8988T (cell line): ENCODE results near the gene NRN1.

Experiments used
- DNase-seq: peaks from one replicate; pipeline ENCODE4 v3.0.0; 2011

Gene NRN1

GRCh38 chr6:6002005-6002847, 4.5 kb downstream of the NRN1 start:
- DNase-seq, result no peak

DNA sequence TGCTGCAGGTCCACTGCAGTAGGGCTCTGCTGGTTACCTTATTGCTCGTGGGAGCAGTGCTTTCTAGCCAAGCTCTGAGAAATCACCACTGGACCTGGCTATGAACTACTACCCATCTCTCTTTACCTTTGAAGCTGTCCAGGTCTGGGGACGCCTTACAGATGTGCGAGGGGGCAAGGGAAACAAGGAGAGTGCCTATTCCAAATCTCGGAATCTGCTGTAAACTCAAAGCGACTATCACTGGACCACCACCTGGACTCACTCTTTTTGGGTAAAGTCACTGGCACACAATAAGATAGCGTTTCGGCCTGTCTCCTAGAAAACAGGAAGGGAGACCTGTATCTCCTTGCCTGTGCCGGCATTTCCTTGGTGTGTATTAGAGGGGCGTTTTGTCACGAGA, 5.3 kb downstream of the NRN1 start:
- no peak for DNase-seq

DNA sequence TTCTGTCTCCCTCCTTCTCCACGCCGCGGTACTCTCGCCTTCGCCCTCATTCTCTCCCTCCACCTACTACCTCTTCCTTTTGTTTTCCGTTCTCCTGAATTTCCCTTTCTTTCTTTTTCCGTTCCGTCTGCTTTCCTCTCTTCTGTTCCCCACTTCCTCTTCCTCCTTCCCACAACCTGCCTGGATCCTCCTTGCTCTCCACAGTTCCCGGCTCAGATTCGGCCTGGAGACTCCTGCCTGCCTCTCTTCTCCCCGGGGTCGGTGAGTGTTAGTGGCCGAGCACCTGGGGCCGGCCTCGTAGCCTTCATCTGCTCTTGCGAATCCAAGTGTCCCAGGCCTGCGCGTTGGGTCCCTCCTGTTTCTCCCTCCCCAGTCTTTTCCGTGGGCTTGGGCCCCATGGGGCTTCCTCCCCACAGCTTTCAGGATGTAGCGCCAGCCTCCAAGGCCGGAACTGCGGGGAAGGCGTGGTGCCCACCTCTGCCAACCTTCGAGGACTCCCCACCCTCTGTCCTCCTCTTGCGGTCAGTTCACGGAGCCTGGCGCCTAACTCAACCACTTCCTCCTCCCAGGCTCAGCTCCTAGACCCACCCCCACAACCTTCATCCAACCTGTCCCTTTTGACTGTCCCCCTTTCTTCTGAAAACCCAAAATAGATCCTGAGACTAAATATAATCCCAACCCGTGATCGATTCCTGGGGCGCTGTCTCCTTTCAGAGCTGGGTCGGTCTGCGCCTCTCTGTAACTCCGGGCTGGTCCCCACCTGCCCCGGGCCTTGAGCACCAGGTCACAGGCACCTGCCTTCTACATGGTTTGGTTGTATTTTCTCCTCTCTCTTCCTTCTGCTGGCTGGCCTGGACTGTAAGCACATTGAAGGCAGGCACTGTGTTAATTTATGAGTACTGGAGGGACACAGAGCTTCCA, 6.8 kb downstream of the NRN1 start:
- no peak for DNase-seq

DNA sequence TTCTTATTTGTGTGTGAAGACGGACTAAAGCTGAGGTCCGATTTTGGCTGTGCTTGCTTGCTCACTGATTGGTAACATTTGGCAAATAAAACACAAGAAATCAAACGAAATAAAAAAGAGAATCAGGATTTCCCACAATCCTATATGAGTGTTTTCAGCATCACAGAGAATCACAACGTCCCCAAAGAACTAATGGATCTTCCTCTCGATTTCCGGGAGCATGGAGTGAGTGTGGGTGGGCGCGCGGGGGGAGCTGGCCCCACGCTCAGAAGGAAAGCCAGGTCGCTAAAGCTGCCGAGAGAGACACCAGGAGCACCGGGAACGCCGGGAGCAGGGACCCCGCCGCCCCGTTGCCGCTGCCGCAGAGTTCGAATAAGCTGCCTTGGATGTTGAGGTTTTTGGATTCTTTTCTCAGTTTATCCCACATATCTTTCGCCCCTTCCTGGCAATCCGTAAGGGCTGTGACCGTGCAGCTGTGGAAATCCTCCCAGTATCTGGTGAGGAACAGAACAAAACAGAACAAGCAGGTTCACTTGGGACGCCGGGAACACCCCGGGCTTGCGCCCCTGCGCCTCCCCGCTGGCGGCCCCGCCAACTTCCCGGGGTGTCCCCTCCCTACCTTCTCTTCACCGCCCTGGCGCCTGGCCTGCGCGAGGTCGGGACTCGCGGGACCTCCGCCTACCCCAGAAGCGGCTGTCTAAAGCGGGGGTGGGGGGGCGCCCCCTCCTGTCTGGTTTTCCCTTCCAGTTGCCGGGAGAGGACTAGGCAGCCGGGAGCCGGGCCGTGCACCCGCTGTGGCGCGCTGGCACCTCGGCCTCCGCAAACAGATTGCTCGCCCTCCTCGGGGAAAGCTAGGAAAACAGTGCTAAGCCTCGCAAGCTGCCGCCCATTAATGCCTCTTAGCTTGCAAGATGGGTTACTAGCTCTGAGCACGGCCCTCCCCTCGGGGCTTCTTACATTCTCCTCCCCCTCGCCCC, 7.7 kb downstream of the NRN1 start:
- no peak for DNase-seq

DNA sequence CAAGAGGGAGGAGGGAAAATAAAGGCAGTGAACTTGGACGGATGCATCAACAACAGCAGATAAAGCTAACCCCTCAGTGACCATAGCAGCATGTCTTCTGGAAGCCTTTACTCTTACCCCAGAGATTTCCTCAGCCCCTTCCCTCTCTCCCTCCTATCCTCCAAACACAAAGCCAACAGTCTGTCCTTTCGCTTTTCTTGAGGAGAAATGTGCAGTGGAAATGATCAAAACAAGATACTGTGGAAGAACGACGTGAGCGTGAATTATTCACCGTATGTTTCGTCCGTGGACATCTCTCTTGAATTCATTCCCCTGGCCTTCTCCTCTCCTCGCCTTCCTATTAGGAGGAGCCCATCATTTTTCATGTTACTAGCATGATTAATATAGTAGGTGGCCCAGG, 8.5 kb downstream of the NRN1 start:
- no peak for DNase-seq

GRCh38 chr6:5997420-5997987, 9.2 kb downstream of the NRN1 start:
- no peak for DNase-seq

GRCh38 chr6:5996714-5997419, 9.9 kb downstream of the NRN1 start:
- no peak for DNase-seq

DNA sequence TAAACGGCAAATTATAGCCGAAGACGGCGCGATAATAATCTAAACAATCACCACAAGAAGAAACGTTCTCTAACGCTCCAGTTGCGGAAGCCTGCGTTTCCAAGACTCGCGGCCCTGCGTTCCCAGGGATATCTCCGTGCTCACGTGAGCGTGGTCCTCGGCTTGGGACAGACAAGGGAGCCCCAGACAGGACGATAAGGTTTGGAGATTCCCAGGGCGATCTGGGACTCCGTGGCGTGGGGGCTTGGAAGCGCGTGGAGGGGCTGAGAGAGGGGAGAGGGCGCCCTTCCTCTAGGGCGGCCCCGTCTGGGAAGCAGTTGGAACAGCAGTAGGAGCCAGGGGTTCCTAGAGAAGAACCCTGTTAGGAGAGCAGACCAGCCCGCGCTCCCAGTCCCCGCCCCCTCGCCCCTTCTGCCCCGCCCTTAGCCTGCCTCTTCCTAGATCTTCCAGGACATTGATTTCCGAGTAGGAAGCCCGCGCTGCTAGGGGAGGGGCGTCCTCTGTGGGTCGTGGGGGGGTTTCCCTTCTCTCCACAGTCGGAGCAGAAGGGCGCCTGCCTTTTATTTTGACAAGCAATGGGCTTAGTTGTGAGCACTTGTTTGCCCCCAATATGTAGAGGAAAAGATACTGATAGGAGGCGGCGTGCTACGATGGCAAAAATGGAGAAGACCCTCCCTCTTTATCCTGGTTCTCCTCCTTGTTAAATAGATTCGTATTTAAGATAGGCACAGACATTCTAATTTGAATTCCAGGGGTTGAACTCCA, 10.6 kb downstream of the NRN1 start:
- no peak for DNase-seq

- no peak for DNase-seq
These were observed 11.1 kb downstream of the NRN1 start for GRCh38 chr6:5995658-5995948.

- no peak for DNase-seq
These were observed 11.6 kb downstream of the NRN1 start for GRCh38 chr6:5994999-5995657.

GRCh38 chr6:5994234-5994998, 12.3 kb downstream of the NRN1 start:
- no peak for DNase-seq

GRCh38 chr6:5992551-5993225, 14.0 kb downstream of the NRN1 start:
- no peak for DNase-seq

GRCh38 chr6:5990786-5991185, 15.9 kb downstream of the NRN1 start:
- DNase-seq, result no peak

GRCh38 chr6:5989141-5989723, 17.5 kb downstream of the NRN1 start:
- DNase-seq, result no peak

GRCh38 chr6:5986861-5987260, 19.9 kb downstream of the NRN1 start:
- DNase-seq, result no peak

GRCh38 chr6:5984150-5985089, 22.3 kb downstream of the NRN1 start:
- DNase-seq, result no peak
